ENCODE data around the gene GPR17.

GPR17 gene

GRCh38 chr2:127654838-127655175 is 8.9 kb downstream of the GPR17 start:
- Histone ChIP-seq H3K9me3 (ENCODE audit: insufficient read depth, low read depth, low read length) (no peaks in the 10 kb centered on the region), H3K9ac (ENCODE audit: low read depth, low read length) (no peak overlapping the region), H3K4me1 (ENCODE audit: insufficient read depth, low read length) (peaks cover 7% of the 10 kb centered on the region; the same call in 1 of the 2 replicates), H3K4me3 (ENCODE audit: low read length) (no peak overlapping the region), H3K36me3 (ENCODE audit: insufficient read depth, low read length) (no peaks in the 10 kb centered on the region), H3K27me3 (ENCODE audit: insufficient read depth, low read length) (no peaks in the 10 kb centered on the region), H3K27ac (ENCODE audit: low read depth, low read length) (no peak overlapping the region)
- WGBS: 92% methylated on average over 8 of the region's 8 CpGs

- H3K4me1 ChIP-seq (ENCODE audit: insufficient read depth, low read length): peaks cover 7% of the 10 kb centered on the region; the same call in 1 of the 2 replicates
- no peak overlapping the region for H3K9ac ChIP-seq (ENCODE audit: low read depth, low read length)
- 86% methylated on average over 16 of the region's 16 CpGs for WGBS
- no peaks in the 10 kb centered on the region for H3K9me3 ChIP-seq (ENCODE audit: insufficient read depth, low read depth, low read length)
- no peak overlapping the region for H3K4me3 ChIP-seq (ENCODE audit: low read length)
- no peak overlapping the region for H3K27ac ChIP-seq (ENCODE audit: low read depth, low read length)
- no peaks in the 10 kb centered on the region for H3K36me3 ChIP-seq (ENCODE audit: insufficient read depth, low read length)
- no peaks in the 10 kb centered on the region for H3K27me3 ChIP-seq (ENCODE audit: insufficient read depth, low read length)
These were observed 9.5 kb downstream of the GPR17 start for GRCh38 chr2:127655209-127656073.

GRCh38 chr2:127656569-127657231 is 10.7 kb downstream of the GPR17 start:
- 95% methylated on average over 15 of the region's 15 CpGs for WGBS
- no peak overlapping the region for H3K27ac ChIP-seq (ENCODE audit: low read depth, low read length)
- no peaks in the 10 kb centered on the region for H3K27me3 ChIP-seq (ENCODE audit: insufficient read depth, low read length)
- no peaks in the 10 kb centered on the region for H3K9me3 ChIP-seq (ENCODE audit: insufficient read depth, low read depth, low read length)
- H3K4me3 ChIP-seq (ENCODE audit: low read length): no peak overlapping the region
- H3K9ac ChIP-seq (ENCODE audit: low read depth, low read length): no peak overlapping the region
- H3K36me3 ChIP-seq (ENCODE audit: insufficient read depth, low read length): no peaks in the 10 kb centered on the region
- H3K4me1 ChIP-seq (ENCODE audit: insufficient read depth, low read length): peaks cover 7% of the 10 kb centered on the region; the same call in 1 of the 2 replicates

- Histone ChIP-seq H3K9ac (ENCODE audit: low read depth, low read length) (no peak overlapping the region), H3K9me3 (ENCODE audit: insufficient read depth, low read depth, low read length) (no peaks in the 10 kb centered on the region), H3K36me3 (ENCODE audit: insufficient read depth, low read length) (no peaks in the 10 kb centered on the region), H3K27me3 (ENCODE audit: insufficient read depth, low read length) (no peaks in the 10 kb centered on the region), H3K4me1 (ENCODE audit: insufficient read depth, low read length) (peaks cover 7% of the 10 kb centered on the region; the same call in 1 of the 2 replicates), H3K27ac (ENCODE audit: low read depth, low read length) (no peak overlapping the region), H3K4me3 (ENCODE audit: low read length) (no peak overlapping the region)
- WGBS: 96% methylated on average over 17 of the region's 17 CpGs
These were observed 11.3 kb downstream of the GPR17 start for GRCh38 chr2:127657232-127657595.

GRCh38 chr2:127658146-127658545 is 12.2 kb downstream of the GPR17 start:
- H3K27ac ChIP-seq (ENCODE audit: low read depth, low read length): no peak overlapping the region
- peaks cover 7% of the 10 kb centered on the region; the same call in 1 of the 2 replicates for H3K4me1 ChIP-seq (ENCODE audit: insufficient read depth, low read length)
- H3K4me3 ChIP-seq (ENCODE audit: low read length): no peak overlapping the region

GRCh38 chr2:127658641-127659407 is 12.9 kb downstream of the GPR17 start:
- no peaks in the 10 kb centered on the region for H3K36me3 ChIP-seq (ENCODE audit: insufficient read depth, low read length)
- no peak overlapping the region for H3K4me3 ChIP-seq (ENCODE audit: low read length)
- H3K9me3 ChIP-seq (ENCODE audit: insufficient read depth, low read depth, low read length): no peaks in the 10 kb centered on the region
- no peak overlapping the region for H3K27ac ChIP-seq (ENCODE audit: low read depth, low read length)
- H3K4me1 ChIP-seq (ENCODE audit: insufficient read depth, low read length): peaks cover 7% of the 10 kb centered on the region; the same call in 1 of the 2 replicates
- 94% methylated on average over 20 of the region's 20 CpGs for WGBS
- peaks cover 12% of the 10 kb centered on the region for H3K27me3 ChIP-seq (ENCODE audit: insufficient read depth, low read length)
- no peak overlapping the region for H3K9ac ChIP-seq (ENCODE audit: low read depth, low read length)

More at GRCh38 chr2:127658146-127658545, 12.2 kb downstream of the GPR17 start:
- no peaks in the 10 kb centered on the region for H3K36me3 ChIP-seq (ENCODE audit: insufficient read depth, low read length)
- peaks cover 5% of the 10 kb centered on the region for H3K27me3 ChIP-seq (ENCODE audit: insufficient read depth, low read length)
- H3K9me3 ChIP-seq (ENCODE audit: insufficient read depth, low read depth, low read length): no peaks in the 10 kb centered on the region
- no peak overlapping the region for H3K9ac ChIP-seq (ENCODE audit: low read depth, low read length)
- 90% methylated on average over 5 of the region's 6 CpGs for WGBS

- WGBS: 89% methylated on average over 14 of the region's 14 CpGs
- Histone ChIP-seq H3K27me3 (ENCODE audit: insufficient read depth, low read length) (peaks cover 20% of the 10 kb centered on the region), H3K4me1 (ENCODE audit: insufficient read depth, low read length) (peaks cover 7% of the 10 kb centered on the region; the same call in 1 of the 2 replicates), H3K9ac (ENCODE audit: low read depth, low read length) (no peak overlapping the region), H3K9me3 (ENCODE audit: insufficient read depth, low read depth, low read length) (no peaks in the 10 kb centered on the region), H3K4me3 (ENCODE audit: low read length) (no peak overlapping the region), H3K27ac (ENCODE audit: low read depth, low read length) (no peak overlapping the region), H3K36me3 (ENCODE audit: insufficient read depth, low read length) (no peaks in the 10 kb centered on the region)
These were observed 13.7 kb downstream of the GPR17 start for GRCh38 chr2:127659408-127660290.

- Histone ChIP-seq H3K27ac (ENCODE audit: low read depth, low read length) (no peak overlapping the region), H3K4me3 (ENCODE audit: low read length) (no peak overlapping the region), H3K9me3 (ENCODE audit: insufficient read depth, low read depth, low read length) (no peaks in the 10 kb centered on the region), H3K9ac (ENCODE audit: low read depth, low read length) (no peak overlapping the region), H3K4me1 (ENCODE audit: insufficient read depth, low read length) (peaks cover 7% of the 10 kb centered on the region; the same call in 1 of the 2 replicates), H3K36me3 (ENCODE audit: insufficient read depth, low read length) (no peaks in the 10 kb centered on the region), H3K27me3 (ENCODE audit: insufficient read depth, low read length) (peaks cover 26% of the 10 kb centered on the region)
- WGBS: 95% methylated on average over 10 of the region's 10 CpGs
These were observed 14.3 kb downstream of the GPR17 start for GRCh38 chr2:127660291-127660578.

GRCh38 chr2:127661072-127661649 is 15.2 kb downstream of the GPR17 start:
- WGBS: 93% methylated on average over 14 of the region's 14 CpGs
- H3K27ac ChIP-seq (ENCODE audit: low read depth, low read length): no peak overlapping the region
- H3K4me3 ChIP-seq (ENCODE audit: low read length): no peak overlapping the region
- H3K9ac ChIP-seq (ENCODE audit: low read depth, low read length): no peak overlapping the region
- H3K27me3 ChIP-seq (ENCODE audit: insufficient read depth, low read length): peaks cover 36% of the 10 kb centered on the region
- no peaks in the 10 kb centered on the region for H3K36me3 ChIP-seq (ENCODE audit: insufficient read depth, low read length)
- H3K4me1 ChIP-seq (ENCODE audit: insufficient read depth, low read length): no peaks in the 10 kb centered on the region; the same call in 1 of the 2 replicates
- H3K9me3 ChIP-seq (ENCODE audit: insufficient read depth, low read depth, low read length): no peaks in the 10 kb centered on the region

GRCh38 chr2:127661949-127662510 is 16.1 kb downstream of the GPR17 start:
- 82% methylated on average over 9 of the region's 9 CpGs for whole genome bisulfite sequencing
- no peak overlapping the region for H3K9ac ChIP-seq (ENCODE audit: low read depth, low read length)
- no peak overlapping the region for H3K27ac ChIP-seq (ENCODE audit: low read depth, low read length)
- H3K4me1 ChIP-seq (ENCODE audit: insufficient read depth, low read length): no peaks in the 10 kb centered on the region; the same call in 1 of the 2 replicates
- H3K4me3 ChIP-seq (ENCODE audit: low read length): no peak overlapping the region
- no peaks in the 10 kb centered on the region for H3K9me3 ChIP-seq (ENCODE audit: insufficient read depth, low read depth, low read length)
- no peaks in the 10 kb centered on the region for H3K36me3 ChIP-seq (ENCODE audit: insufficient read depth, low read length)
- H3K27me3 ChIP-seq (ENCODE audit: insufficient read depth, low read length): peaks cover 44% of the 10 kb centered on the region
